T47D (cell line): ENCODE measurements around the gene CAND2.

Experiments
- DNase-seq, 2 experiments: peaks; one replicate each; pipeline versions ENCODE4 v3.0.0 to v3.0.0-alpha.2; 2011 to 2012; ENCODE audit warnings: low read depth in 1 of 2, low spot score in 1 of 2
- JUND ChIP-seq: IDR thresholded peaks from 2 replicates; pipeline ENCODE4 v1.6.1; 2012; ENCODE audit warnings: low read depth
- in situ Hi-C: cut with HindIII; loops from 2 replicates; pipeline ENCODE4 v1.10.0; 2016; ENCODE audit warnings: low sequenced_read_pairs, low pct_unique_long_range_greater_than_20kb

CAND2 gene

GRCh38 chr3:12797892-12798558 is 1.5 kb downstream of the CAND2 start:
- no peak for DNase-seq
- in situ Hi-C loops = no loop called here
- TF ChIP-seq JUND = no peak

- TF ChIP-seq JUND = no peak
- DNase-seq = no peak
- in situ Hi-C loops = no loop called here
Measured at GRCh38 chr3:12798559-12799179, 2.2 kb downstream of the CAND2 start.

- TF ChIP-seq JUND = no peak
- no peak for DNase-seq
- in situ Hi-C loops = no loop called here
Measured at GRCh38 chr3:12799525-12800440, 3.3 kb downstream of the CAND2 start.

- in situ Hi-C loops = no loop called here
- DNase-seq = no peak
- TF ChIP-seq JUND = no peak
Measured at GRCh38 chr3:12803371-12803770, 6.9 kb downstream of the CAND2 start.

- in situ Hi-C loops = no loop called here
- no peak for TF ChIP-seq JUND
- DNase-seq = no peak
Measured at GRCh38 chr3:12807066-12807465, 10.6 kb downstream of the CAND2 start.

GRCh38 chr3:12807601-12808359 is 11.3 kb downstream of the CAND2 start:
- TF ChIP-seq JUND = no peak
- in situ Hi-C loops = no loop called here
- DNase-seq = no peak

GRCh38 chr3:12808587-12808986 is 12.1 kb downstream of the CAND2 start:
- DNase-seq = no peak
- in situ Hi-C loops = no loop called here

GRCh38 chr3:12809001-12809400 is 12.5 kb downstream of the CAND2 start:
- in situ Hi-C loops = no loop called here
- no peak for DNase-seq
- no peak for TF ChIP-seq JUND

More at GRCh38 chr3:12808587-12808986, 12.1 kb downstream of the CAND2 start:
- no peak for TF ChIP-seq JUND

- no peak for TF ChIP-seq JUND
- in situ Hi-C loops = no loop called here
Measured at GRCh38 chr3:12809435-12809834, 13.0 kb downstream of the CAND2 start.

GRCh38 chr3:12810013-12810780 is 13.7 kb downstream of the CAND2 start:
- no peak for TF ChIP-seq JUND
- in situ Hi-C loops = no loop called here
- DNase-seq = peak; percentile 94 to 96

More at GRCh38 chr3:12809435-12809834, 13.0 kb downstream of the CAND2 start:
- no peak for DNase-seq

- no peak for DNase-seq
- in situ Hi-C loops = no loop called here
- no peak for TF ChIP-seq JUND
Measured at GRCh38 chr3:12810961-12811360, 14.5 kb downstream of the CAND2 start.
